ENCODE data around the gene APOL1.
"Not testable (repeated sequence)": the region's sequence is repeated elsewhere in the genome, so short reads cannot be mapped to it uniquely, and the experiment has no call there.

APOL1 gene

GRCh38 chr22:36225333-36225922 lies 27.5 kb upstream of the APOL1 start:
- no peak for DNase-seq (ENCODE audit: low spot score)

- no peak for DNase-seq (ENCODE audit: low spot score)
These were observed 26.7 kb upstream of the APOL1 start for GRCh38 chr22:36226189-36226588.

- no peak for DNase-seq (ENCODE audit: low spot score)
These were observed 25.5 kb upstream of the APOL1 start for GRCh38 chr22:36227396-36227795.

GRCh38 chr22:36227806-36228205 lies 25.1 kb upstream of the APOL1 start:
- DNase-seq (ENCODE audit: low spot score), result no peak

GRCh38 chr22:36228369-36228768 lies 24.6 kb upstream of the APOL1 start:
- DNase-seq (ENCODE audit: low spot score), result not testable (repeated sequence)

- no peak for DNase-seq (ENCODE audit: low spot score)
These were observed 24.0 kb upstream of the APOL1 start for GRCh38 chr22:36228944-36229343.

GRCh38 chr22:36229649-36230048 lies 23.3 kb upstream of the APOL1 start:
- not testable (repeated sequence) for DNase-seq (ENCODE audit: low spot score)

- DNase-seq (ENCODE audit: low spot score), result not testable (repeated sequence)
These were observed 21.9 kb upstream of the APOL1 start for GRCh38 chr22:36231051-36231450.

GRCh38 chr22:36232715-36233401 lies 20.1 kb upstream of the APOL1 start:
- no peak for DNase-seq (ENCODE audit: low spot score)

GRCh38 chr22:36233796-36234195 lies 19.1 kb upstream of the APOL1 start:
- DNase-seq (ENCODE audit: low spot score), result no peak

- DNase-seq (ENCODE audit: low spot score), result no peak
These were observed 18.7 kb upstream of the APOL1 start for GRCh38 chr22:36234213-36234612.

- no peak for DNase-seq (ENCODE audit: low spot score)
These were observed 18.0 kb upstream of the APOL1 start for GRCh38 chr22:36234919-36235318.

- DNase-seq (ENCODE audit: low spot score), result no peak
These were observed 17.3 kb upstream of the APOL1 start for GRCh38 chr22:36235585-36235984.

GRCh38 chr22:36236388-36237319 lies 16.3 kb upstream of the APOL1 start:
- no peak for DNase-seq (ENCODE audit: low spot score)

GRCh38 chr22:36237462-36238372 lies 15.2 kb upstream of the APOL1 start:
- DNase-seq (ENCODE audit: low spot score), result peak; percentile 50

- DNase-seq (ENCODE audit: low spot score), result no peak
These were observed 14.4 kb upstream of the APOL1 start for GRCh38 chr22:36238373-36239149.

GRCh38 chr22:36239150-36239400 lies 13.9 kb upstream of the APOL1 start:
- DNase-seq (ENCODE audit: low spot score), result peak; percentile 39

- DNase-seq (ENCODE audit: low spot score), result peak; percentile 92
These were observed 13.3 kb upstream of the APOL1 start, which contains the start of gene APOL2 for GRCh38 chr22:36239401-36240171. Gene APOL2 (minus strand): TSS chr22:36239527. CDS start chr22:36233162, 6,365 bp downstream.

GRCh38 chr22:36243986-36244385 lies 8.9 kb upstream of the APOL1 start:
- DNase-seq (ENCODE audit: low spot score), result no peak
